Fibroblast of mammary gland (primary cell): ENCODE measurements around the gene SLC9A6.

Experiments used
- DNase-seq: peaks from one replicate; pipeline ENCODE4 v3.0.0-alpha.2; 2010; ENCODE audit warnings: low read depth
- H3K4me3 ChIP-seq: 2 replicates; pipeline ENCODE4 v1.5.1; 2011; ENCODE audit warnings: low read depth, mild to moderate bottlenecking, low read length, moderate library complexity; ENCODE audit not compliant: control insufficient read depth
- CTCF ChIP-seq: conservative IDR thresholded peaks from 2 replicates; pipeline ENCODE4 v1.5.1; 2011; ENCODE audit warnings: low read depth, low read length, inconsistent platforms; ENCODE audit not compliant: control insufficient read depth, insufficient read depth

Gene SLC9A6

DNA sequence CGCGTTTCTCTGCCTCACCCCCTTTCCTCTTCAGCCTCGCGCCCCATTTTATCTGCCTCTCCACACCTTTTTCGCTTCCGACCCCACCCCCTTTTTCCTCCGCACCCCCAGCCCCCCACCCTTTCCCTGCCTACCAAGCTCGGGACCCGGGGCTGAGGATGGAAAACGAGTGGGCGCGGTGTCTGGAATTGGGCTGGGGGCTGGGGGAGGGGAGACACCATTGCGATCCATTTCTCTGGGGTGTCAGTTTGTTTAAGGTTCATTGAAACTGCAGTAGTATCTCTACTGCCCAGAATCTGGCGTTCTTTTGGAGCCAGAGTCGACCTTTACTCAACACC, 707 bp downstream of the SLC9A6 start:
- no peak for TF ChIP-seq CTCF
- peak overlapping the region; percentile 71 for H3K4me3 ChIP-seq
- no peak for DNase-seq

- no peak for DNase-seq
- TF ChIP-seq CTCF: no peak
- no peak overlapping the region for H3K4me3 ChIP-seq
These were observed 3.0 kb downstream of the SLC9A6 start for GRCh38 chrX:135988245-135988644.

DNA sequence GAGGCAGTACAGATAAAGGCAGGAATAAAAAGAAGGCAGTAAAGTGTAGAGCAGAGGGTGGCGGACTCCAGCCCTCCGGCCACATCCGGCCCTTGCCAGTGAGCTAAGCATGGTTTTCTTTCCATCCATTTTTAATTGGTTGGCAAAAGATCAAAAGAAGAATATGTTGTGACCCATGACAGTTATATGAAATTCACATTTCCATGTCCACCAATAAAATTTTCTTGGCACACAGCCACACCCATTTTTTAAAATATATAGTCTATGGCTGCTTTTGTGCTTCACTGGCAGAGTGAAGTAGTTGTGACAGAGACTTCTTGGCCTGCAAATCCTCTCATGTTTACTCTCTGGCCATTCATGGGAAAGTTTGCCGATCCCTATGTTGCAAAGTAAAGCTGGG, 29.8 kb downstream of the SLC9A6 start:
- no peak for TF ChIP-seq CTCF
- DNase-seq: no peak
- no peak overlapping the region for H3K4me3 ChIP-seq

GRCh38 chrX:136016881-136017280, 31.6 kb downstream of the SLC9A6 start:
- no peak overlapping the region for H3K4me3 ChIP-seq
- DNase-seq: no peak
- no peak for TF ChIP-seq CTCF

- no peak for TF ChIP-seq CTCF
- DNase-seq: no peak
- H3K4me3 ChIP-seq: no peak overlapping the region
These were observed 34.0 kb downstream of the SLC9A6 start for GRCh38 chrX:136019226-136019625.

GRCh38 chrX:136021160-136021559, 35.9 kb downstream of the SLC9A6 start:
- no peak for TF ChIP-seq CTCF
- no peak overlapping the region for H3K4me3 ChIP-seq
- no peak for DNase-seq

GRCh38 chrX:136021903-136022302, 36.7 kb downstream of the SLC9A6 start:
- TF ChIP-seq CTCF: no peak
- no peak overlapping the region for H3K4me3 ChIP-seq
- no peak for DNase-seq
